Uterus (tissue), 2 donors: ENCODE results near the gene RBP5.

Source experiments
- CTCF ChIP-seq, 4 experiments: fragments of 200-600 bp in 2 of 4; fragments of 450-650 bp in 2 of 4; sonication (generic) in 2 of 4; IDR thresholded peaks; one replicate each; pipeline ENCODE4 v1.5.1; 2016 to 2019; ENCODE audit warnings: antibody characterized with exemption in 4 of 4, mild to moderate bottlenecking in 2 of 4, moderate library complexity in 1 of 4
- POLR2A ChIP-seq, 2 donors: fragments of 450-650 bp; IDR thresholded peaks; one replicate each; pipeline ENCODE4 v1.6.1; 2016; ENCODE audit warnings: antibody characterized with exemption in 2 of 2, mild to moderate bottlenecking in 1 of 2, moderate library complexity in 1 of 2

- TF ChIP-seq CTCF (IDR thresholded peaks at IDR 0.05) (peak; percentile 94 to 99 (median 98)), POLR2A (IDR thresholded peaks at IDR 0.05) (peak; percentile 28 to 49)
Measured at GRCh38 chr12:7108796-7109571, 19.7 kb downstream of the RBP5 start, which contains the start of gene C1RL.
